SH-SY5Y (cell line): Measurements from ENCODE around the gene HOXA6.

Source experiments
- GATA2 ChIP-seq: IDR thresholded peaks from 2 replicates; pipeline ENCODE4 v1.6.1; 2011; ENCODE audit warnings: mild to moderate bottlenecking, low read depth, low read length
- GATA3 ChIP-seq: IDR thresholded peaks from 2 replicates; pipeline ENCODE4 v1.6.1; 2011; ENCODE audit warnings: low read depth, mild to moderate bottlenecking, low read length, moderate library complexity

GRCh38 chr7:27179030-27179429 lies 31.5 kb upstream of the HOXA6 start:
- TF ChIP-seq GATA2 = no peak
- TF ChIP-seq GATA3 = no peak
